Sigmoid colon (tissue), 4 donors: Measurements from ENCODE around the gene ROR1.

Experiments
- CTCF ChIP-seq, 4 experiments: fragments of 450-650 bp in 3 of 4; fragments of 200-600 bp in 1 of 4; IDR thresholded peaks; one replicate each; pipeline ENCODE4 v1.5.1; 2016 to 2019; ENCODE audit warnings: antibody characterized with exemption in 4 of 4, mild to moderate bottlenecking in 3 of 4, moderate library complexity in 2 of 4
- EP300 ChIP-seq, 4 donors: sonication (generic); formaldehyde crosslinking; IDR thresholded peaks; one replicate each; pipeline ENCODE4 v1.6.1; 2017; ENCODE audit warnings: antibody characterized with exemption in 4 of 4
- POLR2A ChIP-seq, 2 donors: fragments of 450-650 bp; IDR thresholded peaks; one replicate each; pipeline ENCODE4 v1.6.1; 2016; ENCODE audit warnings: antibody characterized with exemption in 2 of 2, mild to moderate bottlenecking in 2 of 2, moderate library complexity in 2 of 2
- POLR2AphosphoS5 ChIP-seq, 4 donors: sonication (generic); formaldehyde crosslinking; IDR thresholded peaks; one replicate each; pipeline ENCODE4 v1.6.1; 2017; ENCODE audit warnings: antibody characterized with exemption in 4 of 4

GRCh38 chr1:64172458-64172983 lies 398.7 kb downstream of the ROR1 start:
- TF ChIP-seq POLR2AphosphoS5 (IDR thresholded peaks at IDR 0.05): no peak
- TF ChIP-seq CTCF (IDR thresholded peaks at IDR 0.05): no peak
- TF ChIP-seq POLR2A (IDR thresholded peaks at IDR 0.05): no peak
- TF ChIP-seq EP300 (IDR thresholded peaks at IDR 0.05): no peak
